Measurements from ENCODE around the gene FNDC10. TPM values are rescaled to one million over a fixed set of nuclear protein-coding genes. Genes with fewer than 3 reads are reported as not detected.

FNDC10 gene
- total and polyA plus RNA-seq, 10 donors: 2.2 to 8.8 (median 4.6) TPM

DNA sequence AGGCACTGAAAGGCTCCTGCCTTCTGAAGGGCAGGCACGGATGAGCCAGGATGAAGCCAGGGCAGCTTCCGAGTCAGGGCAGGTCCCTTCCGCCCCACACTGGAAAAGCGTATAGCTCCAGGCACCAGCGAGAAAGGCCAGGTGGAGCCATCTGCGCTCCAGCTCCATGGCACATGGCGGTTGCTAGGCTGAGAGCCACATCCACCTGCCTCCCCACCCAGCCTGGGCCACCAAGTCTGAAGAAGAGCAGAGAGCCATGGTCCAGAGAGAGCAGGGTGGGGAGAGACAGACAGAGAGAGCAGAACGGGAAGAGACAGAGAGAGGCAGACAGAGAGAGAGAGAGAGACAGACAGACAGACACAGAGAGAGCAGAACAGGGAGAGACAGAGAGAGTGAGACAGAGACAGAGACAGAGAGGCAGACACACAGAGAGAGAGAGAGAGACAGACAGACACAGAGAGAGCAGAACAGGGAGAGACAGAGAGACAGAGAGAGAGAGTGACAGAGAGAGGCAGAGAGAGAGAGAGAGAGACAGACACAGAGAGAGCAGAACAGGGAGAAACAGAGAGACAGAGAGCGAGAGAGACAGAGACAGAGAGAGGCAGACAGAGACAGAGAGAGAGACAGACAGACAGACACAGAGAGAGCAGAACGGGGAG, 5.2 kb downstream of the FNDC10 start:
- intact Hi-C loops (cut with DNase I; ENCODE audit: low total_unique reads): no loop called here
- no peak for DNase-seq
- H3K9me3 ChIP-seq: no peaks in the 10 kb centered on the region
- H3K27ac ChIP-seq: no peak overlapping the region
- peaks cover 8 to 29% (median 22%) of the 10 kb centered on the region in 6 donors for H3K4me1 ChIP-seq
- WGBS, 5 donors: 58 to 73% (median 70%) methylated on average over 10 of the region's 10 CpGs
- no peak overlapping the region for H3K4me3 ChIP-seq
- H3K27me3 ChIP-seq (replicated peaks in 1 of 7): peaks cover 0 to 44% (median 11%) of the 10 kb centered on the region in 7 donors
- TF ChIP-seq, protein P1, sequence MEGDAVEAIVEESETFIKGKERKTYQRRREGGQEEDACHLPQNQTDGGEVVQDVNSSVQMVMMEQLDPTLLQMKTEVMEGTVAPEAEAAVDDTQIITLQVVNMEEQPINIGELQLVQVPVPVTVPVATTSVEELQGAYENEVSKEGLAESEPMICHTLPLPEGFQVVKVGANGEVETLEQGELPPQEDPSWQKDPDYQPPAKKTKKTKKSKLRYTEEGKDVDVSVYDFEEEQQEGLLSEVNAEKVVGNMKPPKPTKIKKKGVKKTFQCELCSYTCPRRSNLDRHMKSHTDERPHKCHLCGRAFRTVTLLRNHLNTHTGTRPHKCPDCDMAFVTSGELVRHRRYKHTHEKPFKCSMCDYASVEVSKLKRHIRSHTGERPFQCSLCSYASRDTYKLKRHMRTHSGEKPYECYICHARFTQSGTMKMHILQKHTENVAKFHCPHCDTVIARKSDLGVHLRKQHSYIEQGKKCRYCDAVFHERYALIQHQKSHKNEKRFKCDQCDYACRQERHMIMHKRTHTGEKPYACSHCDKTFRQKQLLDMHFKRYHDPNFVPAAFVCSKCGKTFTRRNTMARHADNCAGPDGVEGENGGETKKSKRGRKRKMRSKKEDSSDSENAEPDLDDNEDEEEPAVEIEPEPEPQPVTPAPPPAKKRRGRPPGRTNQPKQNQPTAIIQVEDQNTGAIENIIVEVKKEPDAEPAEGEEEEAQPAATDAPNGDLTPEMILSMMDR (IDR thresholded peaks at IDR 0.05 in 8 of 11, conservative IDR thresholded peaks at IDR 0.05 in 3 of 11): no peak
- TF ChIP-seq POLR2A (IDR thresholded peaks at IDR 0.05) (no peak), POLR2AphosphoS5 (IDR thresholded peaks at IDR 0.05) (no peak)
- no peaks in the 10 kb centered on the region for H3K36me3 ChIP-seq

DNA sequence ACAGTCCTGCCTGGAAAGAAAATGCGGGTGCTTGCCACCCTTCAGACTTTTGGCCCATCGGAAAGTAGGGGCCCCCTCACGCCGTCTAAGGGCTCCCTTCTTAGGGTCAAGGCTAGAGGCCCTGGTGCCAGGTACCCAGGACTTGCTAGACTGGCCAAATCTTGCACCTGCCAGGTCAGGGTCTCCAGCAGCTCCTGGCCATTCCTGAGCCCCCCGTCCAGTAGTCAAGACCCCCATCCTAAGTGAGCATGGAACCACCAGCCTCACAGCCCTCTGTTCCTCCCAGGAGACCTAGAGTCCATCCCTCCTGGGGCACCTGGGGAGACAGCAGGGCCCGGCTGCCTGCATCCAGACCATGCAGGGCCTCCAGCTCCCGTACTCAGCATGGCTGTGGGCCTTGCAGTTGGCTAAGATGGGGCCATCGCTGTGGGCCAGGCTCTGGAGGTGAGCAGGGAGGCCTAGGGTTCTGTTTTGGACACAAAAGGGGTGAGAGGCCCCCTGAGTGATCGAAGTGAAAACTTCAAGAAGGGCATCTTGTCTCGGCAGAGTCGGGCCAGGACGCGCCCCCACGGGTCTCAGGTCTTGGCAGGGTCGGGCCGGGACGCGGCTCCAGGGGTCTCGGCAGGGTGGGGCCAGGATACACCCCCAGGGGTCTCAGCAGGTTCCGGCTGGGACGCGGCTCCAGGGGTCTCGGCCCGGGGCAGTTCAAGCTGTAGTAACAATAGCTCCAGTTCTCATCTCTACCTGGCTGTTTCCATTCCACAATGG, 5.9 kb downstream of the FNDC10 start:
- Histone ChIP-seq H3K27me3 (replicated peaks in 1 of 7) (peaks cover 0 to 44% (median 6%) of the 10 kb centered on the region in 7 donors), H3K4me1 (peaks cover 5 to 24% (median 16%) of the 10 kb centered on the region in 6 donors), H3K9me3 (no peaks in the 10 kb centered on the region), H3K27ac (no peak overlapping the region), H3K4me3 (no peak overlapping the region), H3K36me3 (no peaks in the 10 kb centered on the region)
- TF ChIP-seq POLR2AphosphoS5 (IDR thresholded peaks at IDR 0.05) (no peak), POLR2A (IDR thresholded peaks at IDR 0.05) (no peak)
- TF ChIP-seq, protein P1 (IDR thresholded peaks at IDR 0.05 in 8 of 11, conservative IDR thresholded peaks at IDR 0.05 in 3 of 11): no peak
- no peak for DNase-seq
- intact Hi-C loops (cut with DNase I; ENCODE audit: low total_unique reads): no loop called here
- WGBS, 5 donors: 74 to 89% (median 84%) methylated on average over 23 to 24 of the region's 24 CpGs

DNA sequence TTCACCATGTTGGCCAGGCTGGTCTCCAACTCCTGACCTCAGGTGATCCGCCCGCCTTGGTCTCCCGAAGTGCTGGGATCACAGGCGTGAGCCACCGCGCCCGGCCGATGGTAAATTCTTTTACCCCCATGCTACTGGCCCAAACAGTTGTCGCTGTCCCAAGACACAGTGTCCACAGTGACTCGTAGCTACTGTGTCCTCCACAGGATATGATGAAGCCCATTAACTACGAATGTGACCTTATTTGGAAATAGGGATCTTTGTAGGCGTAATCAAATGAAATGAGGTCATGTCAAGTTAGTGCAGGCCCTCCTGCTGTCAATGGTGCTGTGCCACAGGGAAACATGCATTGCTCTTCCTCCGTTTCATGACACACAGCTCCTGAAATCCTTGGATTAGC, 8.5 kb downstream of the FNDC10 start:
- H3K36me3 ChIP-seq: no peaks in the 10 kb centered on the region
- no peak for DNase-seq
- no peak overlapping the region for H3K4me3 ChIP-seq
- no peaks in the 10 kb centered on the region for H3K9me3 ChIP-seq
- peaks cover 0 to 42% (median 4%) of the 10 kb centered on the region in 7 donors for H3K27me3 ChIP-seq (replicated peaks in 1 of 7)
- no peaks in the 10 kb centered on the region for H3K4me1 ChIP-seq
- WGBS, 5 donors: 86 to 93% (median 89%) methylated on average over 13 of the region's 13 CpGs
- TF ChIP-seq POLR2A (IDR thresholded peaks at IDR 0.05): no peak
- TF ChIP-seq, protein P1 (IDR thresholded peaks at IDR 0.05 in 8 of 11, conservative IDR thresholded peaks at IDR 0.05 in 3 of 11): no peak
- TF ChIP-seq POLR2AphosphoS5 (IDR thresholded peaks at IDR 0.05): no peak
- intact Hi-C loops (cut with DNase I; ENCODE audit: low total_unique reads): no loop called here
- H3K27ac ChIP-seq: no peak overlapping the region

DNA sequence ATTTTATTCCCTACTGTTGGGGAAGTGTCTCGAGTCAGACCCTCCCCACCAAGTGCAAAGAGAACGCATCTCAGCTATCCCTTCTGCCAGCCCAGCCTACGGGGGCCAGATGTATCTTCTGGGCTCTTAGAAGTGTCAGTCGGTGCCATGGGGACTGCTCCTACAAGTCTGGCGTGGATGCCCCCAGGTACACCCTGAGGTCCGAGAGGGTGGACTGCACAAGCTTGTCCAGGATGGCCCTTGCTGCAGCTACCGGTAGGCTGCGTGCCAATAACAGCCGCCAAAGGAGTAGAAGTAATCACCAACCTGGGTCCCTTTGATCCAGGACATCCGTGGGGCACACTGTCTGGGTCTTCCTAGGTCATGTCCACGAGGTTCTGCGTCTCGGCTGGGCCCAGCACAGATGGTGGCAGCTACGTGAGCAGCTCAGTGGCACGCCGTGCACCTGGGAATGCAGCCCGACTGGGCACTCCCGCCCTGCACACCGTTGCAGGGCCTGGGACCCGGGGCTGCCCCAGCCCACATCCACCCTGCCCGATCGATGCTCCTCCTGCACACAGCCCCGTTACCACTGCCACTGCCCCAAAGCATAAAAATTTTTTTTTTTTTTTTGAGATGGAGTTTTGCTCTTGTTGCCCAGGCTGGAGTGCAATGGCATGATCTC, 16.5 kb downstream of the FNDC10 start:
- 84 to 85% (median 84%) methylated on average over 15 to 23 of the region's 23 CpGs for WGBS, 5 donors
- Histone ChIP-seq H3K4me1 (no peaks in the 10 kb centered on the region), H3K4me3 (no peak overlapping the region), H3K9me3 (no peaks in the 10 kb centered on the region), H3K36me3 (no peaks in the 10 kb centered on the region), H3K27me3 (replicated peaks in 1 of 7) (peaks cover 0 to 68% (median 2%) of the 10 kb centered on the region in 7 donors), H3K27ac (no peak overlapping the region)
- no peak for DNase-seq
- TF ChIP-seq, protein P1 (IDR thresholded peaks at IDR 0.05 in 8 of 11, conservative IDR thresholded peaks at IDR 0.05 in 3 of 11): no peak
- no peak for TF ChIP-seq POLR2A (IDR thresholded peaks at IDR 0.05)
- TF ChIP-seq POLR2AphosphoS5 (IDR thresholded peaks at IDR 0.05): no peak
- intact Hi-C loops (cut with DNase I; ENCODE audit: low total_unique reads): no loop called here
